ENCODE data around the gene ARL5C. TPM values are rescaled to one million over a fixed set of nuclear protein-coding genes. Genes with fewer than 3 reads are reported as not detected.

ARL5C gene
- total RNA-seq, 1 donor from 2014 or later = not detected

DNA sequence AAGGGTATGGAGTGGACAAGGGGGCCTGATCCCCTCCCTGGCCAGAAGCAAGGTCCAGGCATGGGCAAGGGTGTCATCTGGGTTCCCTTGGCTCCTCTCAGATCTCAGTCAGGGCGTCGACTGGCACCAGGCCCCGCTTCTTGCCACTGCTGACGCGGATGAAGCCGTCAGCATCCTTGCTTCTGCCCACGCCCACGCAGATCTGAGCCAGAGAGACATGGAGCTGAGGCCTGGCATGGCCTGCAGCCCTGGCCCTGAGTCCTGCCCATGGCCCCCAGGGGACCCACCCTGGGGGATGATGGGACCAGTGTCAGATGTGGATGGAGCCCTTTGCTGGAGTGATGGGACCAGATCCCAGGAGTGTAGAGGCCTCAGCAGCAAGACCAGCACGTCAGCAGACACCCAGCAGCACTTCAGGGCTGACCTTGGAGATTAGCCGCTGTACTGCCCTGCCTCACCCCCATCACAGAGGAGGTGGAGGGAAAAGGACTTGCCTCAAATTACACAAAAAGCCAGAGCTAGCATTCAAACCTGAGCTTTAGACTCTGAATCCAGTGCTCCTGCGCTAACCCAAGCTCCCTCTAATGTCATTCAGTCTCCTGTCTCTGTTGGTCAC is 46.3 kb upstream of the ARL5C start:
- Mint-ChIP-seq H3K27ac (ENCODE audit: unreplicated experiment) (no peak overlapping the region), H3K4me1 (ENCODE audit: low read depth, unreplicated experiment) (peaks cover 2% of the 10 kb centered on the region), H3K36me3 (ENCODE audit: low read depth, unreplicated experiment) (no peaks in the 10 kb centered on the region), H3K9me3 (ENCODE audit: unreplicated experiment) (no peaks in the 10 kb centered on the region), H3K4me3 (ENCODE audit: unreplicated experiment) (no peak overlapping the region), H3K27me3 (ENCODE audit: low read depth, unreplicated experiment) (peaks cover 33% of the 10 kb centered on the region)
- H3K4me2 ChIP-seq (ENCODE audit: low read length) = no peak overlapping the region
- no peaks in the 10 kb centered on the region for H3K79me2 ChIP-seq (ENCODE audit: insufficient read depth, low read length)
- no peak overlapping the region for H3K9ac ChIP-seq (ENCODE audit: low read length)
- no peaks in the 10 kb centered on the region for H4K20me1 ChIP-seq (ENCODE audit: insufficient read depth, low read length)
- H2AFZ ChIP-seq (ENCODE audit: low read depth, low read length) = no peak overlapping the region
- DNase-seq (ENCODE audit: low read depth) = no peak
- peaks cover 13% of the 10 kb centered on the region for H3K4me1 ChIP-seq (ENCODE audit: insufficient read depth, low read length)
- H3K27ac ChIP-seq (ENCODE audit: low read depth, low read length) = no peak overlapping the region
- no peak overlapping the region for H3K4me3 ChIP-seq (ENCODE audit: insufficient read depth, low read depth, low read length)
- H3K9me3 ChIP-seq (ENCODE audit: insufficient read depth, low read depth, low read length) = no peaks in the 10 kb centered on the region
- peaks cover 9% of the 10 kb centered on the region for H3K27me3 ChIP-seq (ENCODE audit: insufficient read depth, low read length)
- FAIRE-seq = no peak
- no peak for TF ChIP-seq EZH2 (IDR thresholded peaks at IDR 0.05; ENCODE audit: insufficient read depth, low read length)
- TF ChIP-seq, protein P1, sequence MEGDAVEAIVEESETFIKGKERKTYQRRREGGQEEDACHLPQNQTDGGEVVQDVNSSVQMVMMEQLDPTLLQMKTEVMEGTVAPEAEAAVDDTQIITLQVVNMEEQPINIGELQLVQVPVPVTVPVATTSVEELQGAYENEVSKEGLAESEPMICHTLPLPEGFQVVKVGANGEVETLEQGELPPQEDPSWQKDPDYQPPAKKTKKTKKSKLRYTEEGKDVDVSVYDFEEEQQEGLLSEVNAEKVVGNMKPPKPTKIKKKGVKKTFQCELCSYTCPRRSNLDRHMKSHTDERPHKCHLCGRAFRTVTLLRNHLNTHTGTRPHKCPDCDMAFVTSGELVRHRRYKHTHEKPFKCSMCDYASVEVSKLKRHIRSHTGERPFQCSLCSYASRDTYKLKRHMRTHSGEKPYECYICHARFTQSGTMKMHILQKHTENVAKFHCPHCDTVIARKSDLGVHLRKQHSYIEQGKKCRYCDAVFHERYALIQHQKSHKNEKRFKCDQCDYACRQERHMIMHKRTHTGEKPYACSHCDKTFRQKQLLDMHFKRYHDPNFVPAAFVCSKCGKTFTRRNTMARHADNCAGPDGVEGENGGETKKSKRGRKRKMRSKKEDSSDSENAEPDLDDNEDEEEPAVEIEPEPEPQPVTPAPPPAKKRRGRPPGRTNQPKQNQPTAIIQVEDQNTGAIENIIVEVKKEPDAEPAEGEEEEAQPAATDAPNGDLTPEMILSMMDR (IDR thresholded peaks at IDR 0.05; ENCODE audit: insufficient read depth, low read depth, low read length) = no peak
- no peaks in the 10 kb centered on the region for H3K36me3 ChIP-seq (ENCODE audit: insufficient read depth, low read length)

DNA sequence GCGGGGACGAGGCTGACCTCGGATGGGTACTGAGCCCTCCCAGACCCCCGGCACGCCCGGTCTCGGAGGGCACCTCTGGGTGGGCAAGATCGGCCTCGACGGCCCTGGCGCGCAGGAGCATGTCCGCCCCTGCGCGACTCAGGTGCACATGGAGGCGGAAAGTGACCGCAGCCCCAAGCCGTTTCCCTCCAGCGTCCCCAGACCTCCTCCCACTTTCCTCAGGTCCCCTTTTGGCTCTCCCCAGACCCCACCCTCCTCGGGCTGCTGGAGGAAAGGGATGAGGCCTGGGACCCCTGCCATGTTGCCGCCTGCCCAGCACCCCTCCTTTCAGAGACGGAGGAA is 44.1 kb upstream of the ARL5C start:
- Mint-ChIP-seq H3K36me3 (ENCODE audit: low read depth, unreplicated experiment) (peaks cover 3% of the 10 kb centered on the region), H3K9me3 (ENCODE audit: unreplicated experiment) (no peaks in the 10 kb centered on the region), H3K27ac (ENCODE audit: unreplicated experiment) (peak overlapping the region; percentile 58), H3K27me3 (ENCODE audit: low read depth, unreplicated experiment) (peaks cover 11% of the 10 kb centered on the region), H3K4me3 (ENCODE audit: unreplicated experiment) (no peak overlapping the region), H3K4me1 (ENCODE audit: low read depth, unreplicated experiment) (peaks cover 4% of the 10 kb centered on the region)
- Histone ChIP-seq H3K27me3 (ENCODE audit: insufficient read depth, low read length) (no peaks in the 10 kb centered on the region), H3K36me3 (ENCODE audit: insufficient read depth, low read length) (peaks cover 2% of the 10 kb centered on the region), H3K27ac (ENCODE audit: low read depth, low read length) (no peak overlapping the region), H4K20me1 (ENCODE audit: insufficient read depth, low read length) (peaks cover 6% of the 10 kb centered on the region), H3K4me2 (ENCODE audit: low read length) (peak overlapping the region; percentile 90), H2AFZ (ENCODE audit: low read depth, low read length) (peak overlapping the region; percentile 68), H3K79me2 (ENCODE audit: insufficient read depth, low read length) (no peaks in the 10 kb centered on the region), H3K4me3 (ENCODE audit: insufficient read depth, low read depth, low read length) (peak overlapping the region; percentile 32), H3K9ac (ENCODE audit: low read length) (peak overlapping the region; percentile 76), H3K4me1 (ENCODE audit: insufficient read depth, low read length) (peaks cover 13% of the 10 kb centered on the region), H3K9me3 (ENCODE audit: insufficient read depth, low read depth, low read length) (no peaks in the 10 kb centered on the region)
- DNase-seq (ENCODE audit: low read depth) = no peak
- TF ChIP-seq, protein P1 (IDR thresholded peaks at IDR 0.05; ENCODE audit: insufficient read depth, low read depth, low read length) = no peak
- TF ChIP-seq EZH2 (IDR thresholded peaks at IDR 0.05; ENCODE audit: insufficient read depth, low read length) = no peak
- no peak for FAIRE-seq

DNA sequence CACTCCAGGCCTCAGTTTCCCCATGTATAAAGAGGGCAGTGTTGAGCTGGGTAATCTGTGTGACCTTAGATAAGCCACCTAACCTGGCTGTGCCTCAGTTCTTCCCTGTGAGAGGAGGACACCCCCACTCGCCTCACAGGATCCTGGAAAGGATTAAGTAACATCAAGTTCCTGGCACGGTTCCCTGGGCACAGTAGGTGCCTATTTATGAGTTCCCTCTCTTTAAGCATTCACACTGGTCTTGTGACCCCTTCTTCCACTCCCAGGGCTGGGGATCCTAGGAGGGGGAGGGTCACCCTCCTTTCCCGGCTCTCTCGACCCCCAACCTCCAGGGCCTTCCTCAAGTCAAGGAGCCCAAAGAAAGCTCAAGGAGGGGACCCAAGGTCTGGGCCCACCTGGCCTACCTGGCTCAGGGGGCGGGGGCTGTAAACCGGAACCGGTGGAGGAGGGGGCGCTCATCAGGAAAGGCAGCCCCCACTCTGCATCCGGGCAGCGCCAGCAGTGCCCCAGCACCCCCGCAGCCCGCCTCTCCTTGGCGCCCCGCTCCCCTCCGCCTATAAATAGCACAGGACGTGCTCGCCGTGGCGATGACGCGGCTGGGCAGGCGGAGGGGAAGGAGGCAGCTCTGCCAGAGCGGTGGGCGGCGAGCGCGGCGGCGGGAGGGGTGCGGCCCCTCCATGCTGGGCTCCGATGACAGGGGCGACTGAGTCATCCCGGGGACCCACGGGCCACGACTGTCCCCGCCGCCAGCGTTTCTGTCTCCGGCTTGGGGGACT is 43.5 kb upstream of the ARL5C start:
- Histone ChIP-seq H2AFZ (ENCODE audit: low read depth, low read length) (peak overlapping the region; percentile 68), H3K9ac (ENCODE audit: low read length) (peak overlapping the region; percentile 76)
- H3K27me3 Mint-ChIP-seq (ENCODE audit: low read depth, unreplicated experiment) = peaks cover 7% of the 10 kb centered on the region

More for the DNA sequence above, 43.5 kb upstream of the ARL5C start:
- Histone ChIP-seq H3K9me3 (ENCODE audit: insufficient read depth, low read depth, low read length) (no peaks in the 10 kb centered on the region), H3K36me3 (ENCODE audit: insufficient read depth, low read length) (peaks cover 6% of the 10 kb centered on the region), H3K4me1 (ENCODE audit: insufficient read depth, low read length) (peaks cover 13% of the 10 kb centered on the region), H3K4me3 (ENCODE audit: insufficient read depth, low read depth, low read length) (peak overlapping the region; percentile 32), H3K4me2 (ENCODE audit: low read length) (peak overlapping the region; percentile 90), H4K20me1 (ENCODE audit: insufficient read depth, low read length) (peaks cover 11% of the 10 kb centered on the region), H3K79me2 (ENCODE audit: insufficient read depth, low read length) (no peaks in the 10 kb centered on the region), H3K27ac (ENCODE audit: low read depth, low read length) (no peak overlapping the region), H3K27me3 (ENCODE audit: insufficient read depth, low read length) (no peaks in the 10 kb centered on the region)
- no peak for TF ChIP-seq EZH2 (IDR thresholded peaks at IDR 0.05; ENCODE audit: insufficient read depth, low read length)
- TF ChIP-seq, protein P1 (IDR thresholded peaks at IDR 0.05; ENCODE audit: insufficient read depth, low read depth, low read length) = no peak
- no peaks in the 10 kb centered on the region for H3K9me3 Mint-ChIP-seq (ENCODE audit: unreplicated experiment)
- H3K27ac Mint-ChIP-seq (ENCODE audit: unreplicated experiment) = no peak overlapping the region
- H3K36me3 Mint-ChIP-seq (ENCODE audit: low read depth, unreplicated experiment) = peaks cover 6% of the 10 kb centered on the region
- FAIRE-seq (no peak), DNase-seq (ENCODE audit: low read depth) (peak; percentile 59)
- H3K4me1 Mint-ChIP-seq (ENCODE audit: low read depth, unreplicated experiment) = peaks cover 4% of the 10 kb centered on the region
- H3K4me3 Mint-ChIP-seq (ENCODE audit: unreplicated experiment) = no peak overlapping the region
